Transverse colon (tissue), 4 donors: ENCODE data around the gene DLG2. TPM values are rescaled to one million over a fixed set of nuclear protein-coding genes. Genes with fewer than 3 reads are reported as not detected.

ENCODE experiments used
- DNase-seq: peaks from one replicate; pipeline ENCODE4 v3.0.0-alpha.2; 2019
- H3K27ac ChIP-seq, 4 donors: fragments of 200-600 bp; sonication (generic); 2 replicates each; pipeline ENCODE4 v1.5.1; 2016 to 2018; ENCODE audit warnings: inconsistent platforms in 4 of 4
- H3K27me3 ChIP-seq: fragments of 200-600 bp; sonication (generic); 2 replicates; pipeline ENCODE4 v1.5.1; 2017; ENCODE audit warnings: inconsistent platforms
- H3K36me3 ChIP-seq, 4 donors: fragments of 200-600 bp; sonication (generic); 2 replicates each; pipeline ENCODE4 v1.5.1; 2017 to 2019; ENCODE audit warnings: inconsistent platforms in 4 of 4
- H3K4me1 ChIP-seq, 4 donors: fragments of 200-600 bp; sonication (generic); 2 replicates each; pipeline ENCODE4 v1.5.1; 2017 to 2020; ENCODE audit warnings: inconsistent platforms in 4 of 4
- H3K4me3 ChIP-seq, 4 donors: fragments of 200-600 bp; sonication (generic); 1 replicate in 1 of 4; 2 replicates in 3 of 4; pipeline versions ENCODE4 v1.5.1 to v1.6.1; 2017 to 2019; ENCODE audit warnings: inconsistent platforms in 4 of 4
- H3K9me3 ChIP-seq, 2 donors: fragments of 200-600 bp; sonication (generic); 2 replicates each; pipeline ENCODE4 v1.5.1; 2017 to 2019; ENCODE audit warnings: inconsistent platforms in 2 of 2
- EP300 ChIP-seq: sonication (generic); formaldehyde crosslinking; IDR thresholded peaks from one replicate; pipeline ENCODE4 v1.6.1; 2017; ENCODE audit warnings: antibody characterized with exemption, low read depth
- POLR2A ChIP-seq: fragments of 450-650 bp; IDR thresholded peaks from one replicate; pipeline ENCODE4 v1.6.1; 2016; ENCODE audit warnings: antibody characterized with exemption, mild to moderate bottlenecking, moderate library complexity
- POLR2AphosphoS5 ChIP-seq, 3 donors: sonication (generic); formaldehyde crosslinking; IDR thresholded peaks; one replicate each; pipeline ENCODE4 v1.6.1; 2016; ENCODE audit warnings: antibody characterized with exemption in 3 of 3
- WGBS, 2 donors: methylation state at CpG; one replicate each; pipeline ENCODE4 v1.1.5; 2018; ENCODE audit warnings: low coverage in 1 of 2; 5-methylcytosine and 5-hydroxymethylcytosine counted together
- in situ Hi-C, 4 donors: fragments of 200-750 bp; cut with MboI; loops; one replicate each; pipeline versions ENCODE4 v1.15.0 to v1.15.1; 2017; ENCODE audit warnings: low sequenced_read_pairs in 3 of 4, low pct_ligation_motif_present in 1 of 4, low pct_unique_long_range_greater_than_20kb in 1 of 4
- intact Hi-C: fragments of 100-400 bp; cut with DNase I; formaldehyde crosslinking; loops from one replicate; pipeline ENCODE4 v1.15.1; 2023; ENCODE audit warnings: low total_unique reads
- total RNA-seq, 4 donors: library from RNA; depleted of rRNA; stranded (reverse); fragments of >200 nt; gene quantifications; one replicate each; pipeline ENCODE4 v1.1.0, GENCODE V29; 2016
- TF ChIP-seq, protein P1 (sequence below), 5 experiments: fragments of 200-600 bp in 3 of 5; fragments of 450-650 bp in 2 of 5; sonication (generic) in 3 of 5; IDR thresholded peaks; 1 replicate in 2 of 5; 2 replicates in 3 of 5; pipeline ENCODE4 v1.5.1; 2016 to 2017; ENCODE audit warnings: antibody characterized with exemption in 5 of 5, inconsistent platforms in 3 of 5, mild to moderate bottlenecking in 2 of 5, moderate library complexity in 1 of 5

DLG2 gene
- total RNA-seq, 4 donors from 2014 or later: 1.9 to 28.3 (median 3.7) TPM

DNA sequence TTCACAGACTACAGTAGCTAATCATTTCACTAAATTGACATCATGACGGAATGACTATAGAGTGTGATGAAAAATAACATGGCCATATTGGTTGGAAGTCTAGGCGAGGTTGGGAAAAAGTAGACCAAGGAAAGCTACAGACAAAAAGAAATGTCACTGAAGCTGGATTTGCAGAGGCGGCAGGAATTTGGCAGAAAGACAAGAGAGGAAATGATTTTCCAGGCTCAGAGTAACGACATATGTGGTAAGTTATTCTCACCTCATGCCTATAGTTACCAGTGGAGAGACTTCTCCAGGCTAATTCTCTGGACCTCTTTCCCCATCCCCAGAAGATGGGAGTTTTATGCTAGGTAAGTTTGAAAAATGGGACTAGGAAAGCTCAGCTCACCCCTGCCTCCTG, 1335.1 kb downstream of the DLG2 start:
- DNase-seq: no peak
- TF ChIP-seq POLR2AphosphoS5 (IDR thresholded peaks at IDR 0.05) (no peak), EP300 (no peak), POLR2A (no peak)
- TF ChIP-seq, protein P1, sequence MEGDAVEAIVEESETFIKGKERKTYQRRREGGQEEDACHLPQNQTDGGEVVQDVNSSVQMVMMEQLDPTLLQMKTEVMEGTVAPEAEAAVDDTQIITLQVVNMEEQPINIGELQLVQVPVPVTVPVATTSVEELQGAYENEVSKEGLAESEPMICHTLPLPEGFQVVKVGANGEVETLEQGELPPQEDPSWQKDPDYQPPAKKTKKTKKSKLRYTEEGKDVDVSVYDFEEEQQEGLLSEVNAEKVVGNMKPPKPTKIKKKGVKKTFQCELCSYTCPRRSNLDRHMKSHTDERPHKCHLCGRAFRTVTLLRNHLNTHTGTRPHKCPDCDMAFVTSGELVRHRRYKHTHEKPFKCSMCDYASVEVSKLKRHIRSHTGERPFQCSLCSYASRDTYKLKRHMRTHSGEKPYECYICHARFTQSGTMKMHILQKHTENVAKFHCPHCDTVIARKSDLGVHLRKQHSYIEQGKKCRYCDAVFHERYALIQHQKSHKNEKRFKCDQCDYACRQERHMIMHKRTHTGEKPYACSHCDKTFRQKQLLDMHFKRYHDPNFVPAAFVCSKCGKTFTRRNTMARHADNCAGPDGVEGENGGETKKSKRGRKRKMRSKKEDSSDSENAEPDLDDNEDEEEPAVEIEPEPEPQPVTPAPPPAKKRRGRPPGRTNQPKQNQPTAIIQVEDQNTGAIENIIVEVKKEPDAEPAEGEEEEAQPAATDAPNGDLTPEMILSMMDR (IDR thresholded peaks at IDR 0.05): no peak
- Histone ChIP-seq H3K27me3 (no peaks in the 10 kb centered on the region), H3K4me3 (no peak overlapping the region), H3K9me3 (no peaks in the 10 kb centered on the region), H3K27ac (no peak overlapping the region), H3K4me1 (no peaks in the 10 kb centered on the region), H3K36me3 (no peaks in the 10 kb centered on the region)
- intact Hi-C loops (no loop called here), in situ Hi-C loops (no loop called here)
- WGBS, 2 donors: 85 to 87% methylated on average over 4 of the region's 4 CpGs

DNA sequence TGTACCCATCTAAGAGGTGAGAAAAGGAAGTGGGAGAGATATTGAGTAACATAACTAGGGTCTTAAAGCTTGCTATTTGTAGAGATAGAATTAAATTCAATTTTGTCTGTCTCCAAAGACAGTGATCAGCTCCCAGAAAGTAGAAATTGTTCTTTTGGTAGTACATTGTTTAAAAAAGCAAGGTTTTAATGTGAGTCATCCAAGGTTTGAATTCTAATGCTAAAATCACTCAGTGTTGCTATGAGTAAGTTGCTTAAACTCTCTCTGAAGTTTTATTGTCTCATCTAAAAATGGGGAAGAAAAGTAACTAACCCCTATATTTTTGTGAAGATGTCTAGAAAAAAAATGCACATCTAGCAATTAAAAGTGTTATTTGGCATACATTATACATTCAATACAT, 1336.5 kb downstream of the DLG2 start:
- intact Hi-C loops (no loop called here), in situ Hi-C loops (no loop called here)
- no peaks in the 10 kb centered on the region for H3K4me1 ChIP-seq
- no peak overlapping the region for H3K4me3 ChIP-seq
- H3K27me3 ChIP-seq: no peaks in the 10 kb centered on the region
- no peak overlapping the region for H3K27ac ChIP-seq
- DNase-seq: no peak
- no peaks in the 10 kb centered on the region for H3K36me3 ChIP-seq
- no peaks in the 10 kb centered on the region for H3K9me3 ChIP-seq
- TF ChIP-seq, protein P1 (IDR thresholded peaks at IDR 0.05): no peak
- no peak for TF ChIP-seq EP300
- no peak for TF ChIP-seq POLR2A
- no peak for TF ChIP-seq POLR2AphosphoS5 (IDR thresholded peaks at IDR 0.05)

DNA sequence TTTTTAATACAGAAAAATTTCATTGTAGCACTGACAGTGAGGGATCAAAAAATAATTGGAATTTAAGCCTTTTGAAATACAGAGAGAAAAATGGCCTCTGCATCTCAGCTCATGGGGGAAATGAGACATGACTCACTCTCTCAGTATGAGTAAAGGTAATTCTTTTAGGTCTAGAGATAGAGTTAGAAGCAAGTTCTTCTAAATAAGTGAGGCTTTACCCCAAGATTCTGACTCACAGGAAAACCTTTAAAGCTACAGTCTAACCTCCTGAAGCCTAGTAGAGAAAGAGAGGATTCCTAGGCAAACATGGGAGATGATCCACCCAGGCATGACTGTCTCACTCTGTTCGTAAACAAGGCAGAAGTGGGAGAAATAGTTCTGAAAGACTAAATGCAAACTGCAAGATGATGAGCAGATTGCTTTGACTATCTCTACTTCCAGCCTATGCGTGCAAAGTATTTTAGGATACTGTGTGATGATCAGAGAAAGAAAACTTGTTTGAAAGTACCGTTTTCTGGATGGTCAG, 1337.7 kb downstream of the DLG2 start:
- Histone ChIP-seq H3K27ac (no peak overlapping the region), H3K36me3 (no peaks in the 10 kb centered on the region), H3K4me3 (no peak overlapping the region), H3K27me3 (no peaks in the 10 kb centered on the region), H3K9me3 (no peaks in the 10 kb centered on the region), H3K4me1 (no peaks in the 10 kb centered on the region)
- in situ Hi-C loops: no loop called here
- WGBS, 2 donors: 68 to 100% methylated on average over 1 to 3 of the region's 3 CpGs
- intact Hi-C loops: no loop called here
- no peak for DNase-seq
- TF ChIP-seq EP300: no peak
- TF ChIP-seq, protein P1 (IDR thresholded peaks at IDR 0.05): no peak
- no peak for TF ChIP-seq POLR2AphosphoS5 (IDR thresholded peaks at IDR 0.05)
- TF ChIP-seq POLR2A: no peak

DNA sequence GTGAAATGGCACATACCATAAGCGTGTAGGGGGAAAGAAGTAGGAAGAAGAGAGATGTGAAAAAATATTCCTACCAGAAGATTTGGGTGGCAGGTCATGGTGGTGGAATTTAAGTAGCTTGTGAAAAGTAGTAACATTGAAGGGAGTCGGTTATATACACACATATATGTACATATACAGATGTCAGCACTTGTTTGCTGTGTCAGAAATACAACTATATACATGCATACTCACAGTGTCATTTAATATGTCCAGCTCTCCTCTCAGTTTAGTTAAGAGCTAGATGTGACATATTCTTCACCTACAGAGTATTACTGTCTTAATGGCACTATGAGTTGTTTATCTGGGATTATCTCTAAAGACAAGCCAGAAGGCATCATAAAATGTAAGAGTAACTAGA, 1353.6 kb downstream of the DLG2 start:
- no peak for DNase-seq
- no peaks in the 10 kb centered on the region for H3K9me3 ChIP-seq
- H3K27ac ChIP-seq: no peak overlapping the region
- in situ Hi-C loops: no loop called here
- H3K4me1 ChIP-seq: no peaks in the 10 kb centered on the region
- no peak overlapping the region for H3K4me3 ChIP-seq
- H3K27me3 ChIP-seq: no peaks in the 10 kb centered on the region
- H3K36me3 ChIP-seq: no peaks in the 10 kb centered on the region
- 67 to 76% methylated on average over 2 of the region's 2 CpGs for WGBS, 2 donors
- intact Hi-C loops: no loop called here
- TF ChIP-seq, protein P1 (IDR thresholded peaks at IDR 0.05): no peak
- TF ChIP-seq EP300: no peak
- TF ChIP-seq POLR2AphosphoS5 (IDR thresholded peaks at IDR 0.05): no peak
- no peak for TF ChIP-seq POLR2A
